Endothelial cell of umbilical vein (primary cell): ENCODE results near the gene FOXP1. TPM values are rescaled to one million over a fixed set of nuclear protein-coding genes. Genes with fewer than 3 reads are reported as not detected.

ENCODE experiments used
- BruUV-seq: library from RNA; stranded (reverse); fragments of 400-500 nt; replicated peaks from 2 replicates; lab custom pipeline; 2021; lab: Mats Ljungman, UMichigan
- CTCF ChIA-PET: fragments of 300-600, 350-600 bp; sonication (Branson Sonifier 250); formaldehyde crosslinking; loops from one replicate; lab custom pipeline; 2021; ENCODE audit warnings: antibody characterized with exemption, inconsistent platforms; lab: Charles Lee
- POLR2A ChIA-PET: fragments of 300-600, 350-600 bp; sonication (Branson Sonifier 250); formaldehyde crosslinking; loops from one replicate; lab custom pipeline; 2021; ENCODE audit warnings: antibody characterized with exemption, inconsistent platforms; lab: Charles Lee
- DNase-seq: peaks from one replicate; pipeline ENCODE4 v3.0.0-alpha.2; 2011; ENCODE audit warnings: low read depth, low spot score
- FAIRE-seq: peaks from 2 replicates; lab custom pipeline; 2011; peaks lifted over from hg19 to GRCh38; lab: Jason Lieb, UNC
- H2AFZ ChIP-seq: 2 replicates; pipeline ENCODE4 v1.6.0; 2012; ENCODE audit warnings: low read depth, low read length, control low read depth, inconsistent platforms
- H3K27ac ChIP-seq: 2 replicates; pipeline ENCODE4 v1.5.1; 2011; ENCODE audit warnings: low read depth, mild to moderate bottlenecking, control low read depth, low read length, moderate library complexity; ENCODE audit not compliant: insufficient read depth
- H3K27me3 ChIP-seq, 2 experiments: 2 replicates each; pipeline versions ENCODE4 v1.6.0 to v1.6.1; 2011; ENCODE audit warnings: low read length in 2 of 2, mixed read lengths in 1 of 2; ENCODE audit not compliant: control insufficient read depth in 2 of 2, insufficient read depth in 2 of 2
- H3K36me3 ChIP-seq, 2 experiments: 2 replicates in 1 of 2; 3 replicates in 1 of 2; pipeline ENCODE4 v1.5.1; 2011; ENCODE audit warnings: low read length in 2 of 2, mild to moderate bottlenecking in 1 of 2, moderate library complexity in 1 of 2; ENCODE audit not compliant: control insufficient read depth in 2 of 2, insufficient read depth in 2 of 2; ENCODE audit errors: extremely low read depth in 1 of 2
- H3K4me1 ChIP-seq: 3 replicates; pipeline ENCODE4 v1.5.1; 2011; ENCODE audit warnings: mild to moderate bottlenecking, low read length; ENCODE audit not compliant: control insufficient read depth, insufficient read depth; ENCODE audit errors: extremely low read depth
- H3K4me2 ChIP-seq: 2 replicates; pipeline ENCODE4 v1.6.1; 2011; ENCODE audit warnings: low read length, control low read depth, mixed read lengths; ENCODE audit not compliant: insufficient read depth
- H3K4me3 ChIP-seq, 3 experiments: fragments of 200-600 bp in 1 of 3; sonication (generic), shearing (Covaris generic) in 1 of 3; replicated peaks in 1 of 3; 2 replicates each; pipeline ENCODE4 v1.5.1; 2011 to 2016; ENCODE audit warnings: control low read depth in 3 of 3, low read length in 3 of 3, mild to moderate bottlenecking in 2 of 3, inconsistent platforms in 1 of 3, low read depth in 1 of 3, moderate library complexity in 1 of 3; ENCODE audit not compliant: insufficient read depth in 1 of 3
- H3K79me2 ChIP-seq: 2 replicates; pipeline ENCODE4 v1.6.0; 2012; ENCODE audit warnings: low read length, inconsistent platforms; ENCODE audit not compliant: control insufficient read depth, insufficient read depth
- H3K9ac ChIP-seq: replicated peaks from 2 replicates; pipeline ENCODE3; 2011; ENCODE audit warnings: low read length, control low read depth; ENCODE audit not compliant: insufficient read depth; ENCODE audit errors: extremely low read depth
- H3K9me1 ChIP-seq: replicated peaks from 3 replicates; pipeline ENCODE4 v1.6.0; 2011; ENCODE audit warnings: mild to moderate bottlenecking, low read length; ENCODE audit not compliant: control insufficient read depth, insufficient read depth; ENCODE audit errors: extremely low read depth
- H3K9me3 ChIP-seq: replicated peaks from 2 replicates; pipeline ENCODE4 v1.5.1; 2012; ENCODE audit warnings: low read length, inconsistent platforms; ENCODE audit not compliant: control insufficient read depth, insufficient read depth
- H4K20me1 ChIP-seq: replicated peaks from 2 replicates; pipeline ENCODE3; 2011; ENCODE audit warnings: mild to moderate bottlenecking, low read length; ENCODE audit not compliant: control insufficient read depth, insufficient read depth; ENCODE audit errors: extremely low read depth
- CTCF ChIP-seq, 2 donors: IDR thresholded peaks; 1 replicate in 1 of 2; 2 replicates in 1 of 2; pipeline ENCODE4 v1.5.1; 2011; ENCODE audit warnings: low read length in 2 of 2, mild to moderate bottlenecking in 2 of 2, moderate library complexity in 2 of 2, control low read depth in 1 of 2, inconsistent platforms in 1 of 2, low read depth in 1 of 2; ENCODE audit not compliant: insufficient read depth in 1 of 2; ENCODE audit errors: extremely low read depth in 1 of 2
- FOS ChIP-seq: IDR thresholded peaks from 2 replicates; pipeline ENCODE4 v1.6.1; 2011; ENCODE audit warnings: mild to moderate bottlenecking, low read length, moderate library complexity, borderline replicate concordance; ENCODE audit not compliant: insufficient read depth
- GATA2 ChIP-seq: IDR thresholded peaks from 2 replicates; pipeline ENCODE4 v1.7.0; 2011; ENCODE audit warnings: low read depth, mild to moderate bottlenecking, moderate library complexity, mixed read lengths, low read length; ENCODE audit not compliant: insufficient read length, insufficient read depth
- JUN ChIP-seq: IDR thresholded peaks from 2 replicates; pipeline ENCODE4 v1.6.1; 2011; ENCODE audit warnings: borderline replicate concordance, low read depth; ENCODE audit not compliant: insufficient read length, insufficient read depth
- MAX ChIP-seq: IDR thresholded peaks from 2 replicates; pipeline ENCODE4 v1.6.1; 2011; ENCODE audit not compliant: insufficient read depth, insufficient read length
- POLR2A ChIP-seq: IDR thresholded peaks from 2 replicates; pipeline ENCODE4 v1.6.1; 2012; ENCODE audit warnings: low read depth, mild to moderate bottlenecking, control low read depth, low read length
- dilution Hi-C: fragments of 300-500 bp; cut with MboI; formaldehyde crosslinking; loops from one replicate; pipeline ENCODE4 v1.15.0; 2019; ENCODE audit warnings: low sequenced_read_pairs; ENCODE audit not compliant: extremely low pct_ligation_motif_present
- intact Hi-C: fragments of 100-400 bp; cut with micrococcal nuclease; formaldehyde crosslinking; loops from one replicate; pipeline ENCODE4 v1.10.0; 2022
- polyA plus RNA-seq, 4 experiments: library from polyadenylated mRNA; depleted of rRNA in 3 of 4; stranded (reverse) in 3 of 4; unstranded in 1 of 4; fragments of >200 nt; gene quantifications; 2 replicates each; pipeline versions ENCODE4 v1.2.1 to v1.2.3, GENCODE V29; 2011 to 2012; ENCODE audit warnings: missing spikeins in 1 of 4
- total RNA-seq: library from RNA; stranded (reverse); gene quantifications from 2 replicates; pipeline ENCODE4 v1.2.3, GENCODE V29; 2021

The FOXP1 gene
- total and polyA plus RNA-seq, 2 donors (not counting 3 experiments of a cell fraction or from before 2014, with no cell fraction given), result 41.0 to 107 TPM

- Histone ChIP-seq H3K4me2 (no peak overlapping the region), H3K4me1 (peaks cover 10% of the 10 kb centered on the region), H2AFZ (no peak overlapping the region), H3K36me3 (no peaks in the 10 kb centered on the region), H3K27ac (no peak overlapping the region), H3K79me2 (no peaks in the 10 kb centered on the region), H3K4me3 (no peak overlapping the region), H3K9me1 (no peaks in the 10 kb centered on the region), H3K27me3 (no peaks in the 10 kb centered on the region), H3K9ac (no peak overlapping the region), H4K20me1 (no peaks in the 10 kb centered on the region), H3K9me3 (no peaks in the 10 kb centered on the region)
- FAIRE-seq (no peak), DNase-seq (peak; percentile 71)
- intact Hi-C loops, result loop anchor here (1.0 to 5.0 kb wide), 2 partner anchors 76 to 503 kb away; no protein-coding TSS in a partner anchor
- TF ChIP-seq GATA2 (no peak), JUN (no peak), CTCF (IDR thresholded peaks at IDR 0.05; ENCODE audit: extremely low read depth in 1 of 2, insufficient read depth in 1 of 2, low read depth in 1 of 2, low read length in 2 of 2) (peak; percentile 8 to 32)
- dilution Hi-C loops, result no loop called here
- POLR2A ChIA-PET, result interaction anchor here (0.8 kb wide), 1 partner anchor 44 kb away, joined by 3 read pairs; no protein-coding TSS in a partner anchor
- CTCF ChIA-PET, result interaction anchor here (0.5 to 2.1 kb wide), 18 partner anchors 12 to 960 kb away, joined by 3 to 25 read pairs (median 4); partner anchors contain the start of gene FOXP1
- no TSS peak for BruUV-seq
Observed at GRCh38 chr3:71510510-71510909, 73.0 kb downstream of the FOXP1 start.

GRCh38 chr3:71509066-71509465, 74.5 kb downstream of the FOXP1 start:
- Histone ChIP-seq H3K27me3 (no peaks in the 10 kb centered on the region), H3K9ac (no peak overlapping the region), H3K36me3 (no peaks in the 10 kb centered on the region), H3K9me3 (no peaks in the 10 kb centered on the region), H3K9me1 (no peaks in the 10 kb centered on the region), H3K27ac (no peak overlapping the region), H4K20me1 (no peaks in the 10 kb centered on the region), H3K4me2 (no peak overlapping the region), H3K79me2 (no peaks in the 10 kb centered on the region), H3K4me3 (no peak overlapping the region), H2AFZ (no peak overlapping the region), H3K4me1 (peaks cover 15% of the 10 kb centered on the region)
- intact Hi-C loops, result no loop called here
- FAIRE-seq, result no peak
- no TSS peak for BruUV-seq
- CTCF ChIA-PET, result no interaction called here
- POLR2A ChIA-PET, result no interaction called here
- TF ChIP-seq POLR2A (no peak), FOS (no peak), JUN (no peak), MAX (no peak)
- no peak for DNase-seq
- dilution Hi-C loops, result no loop called here
